ENCODE data around the gene SAP30. TPM values are rescaled to one million over a fixed set of nuclear protein-coding genes. Genes with fewer than 3 reads are reported as not detected.
A peak's percentile ranks its signal among the peaks of the same experiment; 100 is the strongest.

SAP30 gene
- total RNA-seq, 4 donors from 2014 or later, result 25.8 to 61.9 (median 32.7) TPM

DNA sequence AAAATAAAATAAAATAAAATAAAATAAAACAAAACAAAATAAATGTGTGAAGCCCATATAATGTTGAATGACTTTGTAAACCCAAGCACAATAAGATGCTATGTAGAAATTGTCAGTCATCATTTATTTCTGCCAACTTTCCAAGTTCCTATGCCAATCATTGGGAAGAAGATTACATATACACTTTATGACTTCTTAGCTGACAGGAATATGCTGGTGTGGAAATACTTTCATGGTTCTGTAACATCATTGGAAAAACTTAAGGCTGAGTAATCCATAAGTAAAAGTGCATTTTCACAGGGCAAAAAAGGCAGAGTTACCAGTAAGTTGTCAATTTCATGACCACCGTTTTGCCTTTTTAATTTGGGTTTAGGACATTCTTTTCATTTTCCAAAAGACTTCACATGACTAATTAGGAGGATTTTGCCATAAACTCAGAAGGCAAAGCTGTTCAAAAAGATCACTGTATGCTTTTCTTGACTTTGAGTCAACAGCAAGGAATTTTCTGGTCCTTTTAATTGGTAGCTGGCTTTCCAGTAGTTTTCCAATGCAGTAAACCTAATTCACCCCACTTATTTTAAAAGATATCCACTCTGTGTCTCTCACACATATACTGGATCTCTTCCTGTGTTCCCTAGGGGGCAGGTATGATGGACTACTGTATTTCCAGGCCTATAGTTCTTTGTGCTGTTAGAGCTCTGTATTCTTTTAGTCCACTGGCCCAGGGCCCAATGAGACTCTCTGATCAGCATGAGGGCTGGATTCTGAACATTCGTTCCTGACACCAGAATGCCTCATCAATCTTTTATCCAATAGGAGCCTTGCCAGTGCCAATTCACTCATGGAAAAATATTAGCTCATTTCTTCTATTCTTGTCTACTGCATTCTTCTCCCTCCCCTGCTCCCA lies 54.4 kb downstream of the SAP30 start:
- no peak for TF ChIP-seq CTCF (IDR thresholded peaks at IDR 0.05)
- peak; percentile 28 for ATAC-seq (ENCODE audit: low FRiP score)
- DNase-seq (ENCODE audit: low spot score), result no peak

GRCh38 chr4:173426064-173426463 lies 55.3 kb downstream of the SAP30 start:
- no peak for ATAC-seq (ENCODE audit: low FRiP score)
- no peak for DNase-seq (ENCODE audit: low spot score)
- TF ChIP-seq CTCF (IDR thresholded peaks at IDR 0.05), result no peak

Other genes with a start within 250 kb of the SAP30 start
- gene GALNT7, start 202.1 kb upstream of the SAP30 start, total RNA-seq, result 10 to 100 TPM in 2 of 4 donors, 1 to 10 TPM in 2; 7.6 to 11.4 (median 9.5) TPM
- gene HMGB2, start 36.6 kb upstream of the SAP30 start, total RNA-seq, result 100 to 1,000 TPM in 1 of 4 donors, 10 to 100 TPM in 3; 32.5 to 109 (median 51.7) TPM
- gene SCRG1, start 28.2 kb downstream of the SAP30 start, total RNA-seq, result under 1 TPM; 0.25 to 0.79 (median 0.50) TPM
- gene HAND2, start 159.3 kb downstream of the SAP30 start, total RNA-seq, result 10 to 100 TPM in 3 of 4 donors, 1 to 10 TPM in 1; 4.2 to 29.2 (median 12.3) TPM

All from omental fat pad (tissue), 4 donors.